Endothelial cell of umbilical vein (primary cell): ENCODE measurements around the gene USP6. TPM values are rescaled to one million over a fixed set of nuclear protein-coding genes. Genes with fewer than 3 reads are reported as not detected.

Experiments
- Bru-seq: library from RNA; stranded (reverse); fragments of 400-500 nt; gene quantifications from one replicate; lab custom pipeline; 2021; lab: Mats Ljungman, UMichigan
- BruChase-seq, 2 experiments: library from RNA; stranded (reverse); fragments of 400-500 nt; gene quantifications; one replicate each; lab custom pipeline; 2021; lab: Mats Ljungman, UMichigan
- BruUV-seq: library from RNA; stranded (reverse); fragments of 400-500 nt; replicated peaks from 2 replicates; lab custom pipeline; 2021; lab: Mats Ljungman, UMichigan
- CTCF ChIA-PET: fragments of 300-600, 350-600 bp; sonication (Branson Sonifier 250); formaldehyde crosslinking; loops from one replicate; lab custom pipeline; 2021; ENCODE audit warnings: antibody characterized with exemption, inconsistent platforms; lab: Charles Lee
- POLR2A ChIA-PET: fragments of 300-600, 350-600 bp; sonication (Branson Sonifier 250); formaldehyde crosslinking; loops from one replicate; lab custom pipeline; 2021; ENCODE audit warnings: antibody characterized with exemption, inconsistent platforms; lab: Charles Lee
- DNase-seq: peaks from one replicate; pipeline ENCODE4 v3.0.0-alpha.2; 2011; ENCODE audit warnings: low read depth, low spot score
- FAIRE-seq: peaks from 2 replicates; lab custom pipeline; 2011; peaks lifted over from hg19 to GRCh38; lab: Jason Lieb, UNC
- H2AFZ ChIP-seq: 2 replicates; pipeline ENCODE4 v1.6.0; 2012; ENCODE audit warnings: low read depth, low read length, control low read depth, inconsistent platforms
- H3K27ac ChIP-seq: 2 replicates; pipeline ENCODE4 v1.5.1; 2011; ENCODE audit warnings: low read depth, mild to moderate bottlenecking, control low read depth, low read length, moderate library complexity; ENCODE audit not compliant: insufficient read depth
- H3K27me3 ChIP-seq, 2 experiments: 2 replicates each; pipeline versions ENCODE4 v1.6.0 to v1.6.1; 2011; ENCODE audit warnings: low read length in 2 of 2, mixed read lengths in 1 of 2; ENCODE audit not compliant: control insufficient read depth in 2 of 2, insufficient read depth in 2 of 2
- H3K36me3 ChIP-seq, 2 experiments: 2 replicates in 1 of 2; 3 replicates in 1 of 2; pipeline ENCODE4 v1.5.1; 2011; ENCODE audit warnings: low read length in 2 of 2, mild to moderate bottlenecking in 1 of 2, moderate library complexity in 1 of 2; ENCODE audit not compliant: control insufficient read depth in 2 of 2, insufficient read depth in 2 of 2; ENCODE audit errors: extremely low read depth in 1 of 2
- H3K4me1 ChIP-seq: 3 replicates; pipeline ENCODE4 v1.5.1; 2011; ENCODE audit warnings: mild to moderate bottlenecking, low read length; ENCODE audit not compliant: control insufficient read depth, insufficient read depth; ENCODE audit errors: extremely low read depth
- H3K4me2 ChIP-seq: 2 replicates; pipeline ENCODE4 v1.6.1; 2011; ENCODE audit warnings: low read length, control low read depth, mixed read lengths; ENCODE audit not compliant: insufficient read depth
- H3K4me3 ChIP-seq, 3 experiments: fragments of 200-600 bp in 1 of 3; sonication (generic), shearing (Covaris generic) in 1 of 3; replicated peaks in 1 of 3; 2 replicates each; pipeline ENCODE4 v1.5.1; 2011 to 2016; ENCODE audit warnings: control low read depth in 3 of 3, low read length in 3 of 3, mild to moderate bottlenecking in 2 of 3, inconsistent platforms in 1 of 3, low read depth in 1 of 3, moderate library complexity in 1 of 3; ENCODE audit not compliant: insufficient read depth in 1 of 3
- H3K79me2 ChIP-seq: 2 replicates; pipeline ENCODE4 v1.6.0; 2012; ENCODE audit warnings: low read length, inconsistent platforms; ENCODE audit not compliant: control insufficient read depth, insufficient read depth
- H3K9ac ChIP-seq: replicated peaks from 2 replicates; pipeline ENCODE3; 2011; ENCODE audit warnings: low read length, control low read depth; ENCODE audit not compliant: insufficient read depth; ENCODE audit errors: extremely low read depth
- H3K9me1 ChIP-seq: replicated peaks from 3 replicates; pipeline ENCODE4 v1.6.0; 2011; ENCODE audit warnings: mild to moderate bottlenecking, low read length; ENCODE audit not compliant: control insufficient read depth, insufficient read depth; ENCODE audit errors: extremely low read depth
- H3K9me3 ChIP-seq: replicated peaks from 2 replicates; pipeline ENCODE4 v1.5.1; 2012; ENCODE audit warnings: low read length, inconsistent platforms; ENCODE audit not compliant: control insufficient read depth, insufficient read depth
- H4K20me1 ChIP-seq: replicated peaks from 2 replicates; pipeline ENCODE3; 2011; ENCODE audit warnings: mild to moderate bottlenecking, low read length; ENCODE audit not compliant: control insufficient read depth, insufficient read depth; ENCODE audit errors: extremely low read depth
- CTCF ChIP-seq, 2 donors: IDR thresholded peaks; 1 replicate in 1 of 2; 2 replicates in 1 of 2; pipeline ENCODE4 v1.5.1; 2011; ENCODE audit warnings: low read length in 2 of 2, mild to moderate bottlenecking in 2 of 2, moderate library complexity in 2 of 2, control low read depth in 1 of 2, inconsistent platforms in 1 of 2, low read depth in 1 of 2; ENCODE audit not compliant: insufficient read depth in 1 of 2; ENCODE audit errors: extremely low read depth in 1 of 2
- EZH2 ChIP-seq: IDR thresholded peaks from 2 replicates; pipeline ENCODE4 v1.6.1; 2012; ENCODE audit warnings: borderline replicate concordance, low read depth, mild to moderate bottlenecking, moderate library complexity, low read length, inconsistent platforms; ENCODE audit not compliant: severe bottlenecking
- dilution Hi-C: fragments of 300-500 bp; cut with MboI; formaldehyde crosslinking; loops from one replicate; pipeline ENCODE4 v1.15.0; 2019; ENCODE audit warnings: low sequenced_read_pairs; ENCODE audit not compliant: extremely low pct_ligation_motif_present
- intact Hi-C: fragments of 100-400 bp; cut with micrococcal nuclease; formaldehyde crosslinking; loops from one replicate; pipeline ENCODE4 v1.10.0; 2022
- long read RNA-seq: library from polyadenylated mRNA; stranded (forward); transcript quantifications from one replicate; pipeline ENCODE4 v2.0.0, GENCODE V29; 2021
- polyA minus RNA-seq, 3 experiments: library from RNA; depleted of rRNA, polyadenylated mRNA; stranded (reverse); fragments of >200 nt; gene quantifications; 1 replicate in 1 of 3; 2 replicates in 2 of 3; pipeline ENCODE4 v1.2.3, GENCODE V29; 2011
- polyA plus RNA-seq, 4 experiments: library from polyadenylated mRNA; depleted of rRNA in 3 of 4; stranded (reverse) in 3 of 4; unstranded in 1 of 4; fragments of >200 nt; gene quantifications; 2 replicates each; pipeline versions ENCODE4 v1.2.1 to v1.2.3, GENCODE V29; 2011 to 2012; ENCODE audit warnings: missing spikeins in 1 of 4
- total RNA-seq: library from RNA; stranded (reverse); gene quantifications from 2 replicates; pipeline ENCODE4 v1.2.3, GENCODE V29; 2021

The USP6 gene
- total RNA-seq (0.07 and 0.15 TPM in 2 replicates), polyA plus RNA-seq (under 0.01 and 0.02 TPM in 2 replicates), polyA minus RNA-seq (not detected in 2 replicates), Bru-seq, nascent RNA (not detected), BruChase-seq, experiment 1, labeled RNA remaining after a 6-hour chase (not detected), BruChase-seq, experiment 2, labeled RNA remaining after a 2-hour chase (not detected)
- 0.01 TPM in 2 replicates for polyA plus RNA-seq (2011; cell fraction: cytosol; rRNA removed)
- polyA plus RNA-seq (2011; cell fraction: nucleus; rRNA removed), result 0.14 and 0.31 TPM in 2 replicates
- polyA plus RNA-seq (2012), result 0.11 and 0.13 TPM in 2 replicates
- polyA minus RNA-seq (2011; cell fraction: cytosol; rRNA and poly(A)+ RNA removed), result not detected
- 0.05 TPM in 1 of 2 replicates, not detected in the other for polyA minus RNA-seq (2011; cell fraction: nucleus; rRNA and poly(A)+ RNA removed)
- long read RNA-seq, partial matches to known transcripts, result 0 of 1 reads
- long read RNA-seq, other reads (novel, unspliced or antisense), result 1 of 1 reads

GRCh38 chr17:5115673-5116651 is at the start of gene USP6:
Gene USP6 (plus strand): TSS chr17:5116032. CDS start chr17:5130368, 14,336 bp downstream.
- ChIA-PET CTCF (no interaction called here), POLR2A (interaction anchor here (0.6 to 0.7 kb wide), 2 partner anchors 258 to 1247 kb away, joined by 7 read pairs; no protein-coding TSS in a partner anchor)
- no peaks in the 10 kb centered on the region for H3K36me3 ChIP-seq
- FAIRE-seq, result no peak
- no peaks in the 10 kb centered on the region for H4K20me1 ChIP-seq
- H3K9ac ChIP-seq, result no peak within 1 kb of the TSS
- H2AFZ ChIP-seq, result no peak within 1 kb of the TSS
- H3K4me3 ChIP-seq, result no peak within 1 kb of the TSS
- TF ChIP-seq EZH2 (peak; percentile 88), CTCF (IDR thresholded peaks at IDR 0.05; ENCODE audit: extremely low read depth in 1 of 2, insufficient read depth in 1 of 2, low read depth in 1 of 2, low read length in 2 of 2) (no peak)
- no peaks in the 10 kb centered on the region for H3K9me1 ChIP-seq
- no peak for DNase-seq
- H3K4me2 ChIP-seq, result no peak within 1 kb of the TSS
- peaks cover 6% of the 10 kb centered on the region for H3K4me1 ChIP-seq
- no peak within 1 kb of the TSS for H3K27ac ChIP-seq
- dilution Hi-C loops (no loop called here), intact Hi-C loops (no loop called here)
- H3K9me3 ChIP-seq, result no peaks in the 10 kb centered on the region
- H3K27me3 ChIP-seq, result peaks cover 27 to 30% of the 10 kb centered on the region in 2 experiments
- no peaks in the 10 kb centered on the region for H3K79me2 ChIP-seq
- BruUV-seq, result no TSS peak
